Neuronal stem cell (in vitro differentiated cells): Measurements from ENCODE around the gene KRTAP5-7.

ENCODE experiments used
- DNase-seq: peaks from one replicate; pipeline ENCODE4 v3.0.0-alpha.2; 2013; ENCODE audit warnings: low spot score
- H2AFZ ChIP-seq: one replicate; pipeline ENCODE4 v1.6.1; 2013; ENCODE audit warnings: mild to moderate bottlenecking, low read length, inconsistent platforms
- H2AK5ac ChIP-seq: 2 replicates; pipeline ENCODE4 v1.6.1; 2013; ENCODE audit warnings: low read depth, mild to moderate bottlenecking, inconsistent platforms, low read length, moderate library complexity, mixed read lengths
- H2BK120ac ChIP-seq: 2 replicates; pipeline ENCODE4 v1.6.1; 2013; ENCODE audit warnings: low read depth, mild to moderate bottlenecking, inconsistent platforms, low read length, moderate library complexity, mixed read lengths
- H2BK12ac ChIP-seq: one replicate; pipeline ENCODE4 v1.6.1; 2013; ENCODE audit warnings: low read length, inconsistent platforms
- H2BK15ac ChIP-seq: 2 replicates; pipeline ENCODE4 v1.6.1; 2013; ENCODE audit warnings: mild to moderate bottlenecking, low read length, inconsistent platforms, mixed read lengths
- H2BK5ac ChIP-seq: one replicate; pipeline ENCODE4 v1.6.1; 2013; ENCODE audit warnings: inconsistent platforms, mild to moderate bottlenecking, low read length, moderate library complexity
- H3K14ac ChIP-seq: one replicate; pipeline ENCODE4 v1.6.1; 2013; ENCODE audit warnings: low read length, inconsistent platforms
- H3K18ac ChIP-seq: 2 replicates; pipeline ENCODE4 v1.6.1; 2013; ENCODE audit warnings: low read length, inconsistent platforms
- H3K23ac ChIP-seq: 2 replicates; pipeline ENCODE4 v1.6.1; 2013; ENCODE audit warnings: low read depth, mild to moderate bottlenecking, mixed read lengths, low read length, inconsistent platforms; ENCODE audit not compliant: poor library complexity
- H3K27ac ChIP-seq: replicated peaks from 3 replicates; pipeline ENCODE4 v1.5.1; 2013; ENCODE audit warnings: low read length, inconsistent platforms
- H3K27me3 ChIP-seq, 3 experiments: 2 replicates each; pipeline ENCODE4 v1.6.1; 2013; ENCODE audit warnings: low read length in 3 of 3, mild to moderate bottlenecking in 2 of 3, inconsistent platforms in 1 of 3, low read depth in 1 of 3, mixed read lengths in 1 of 3, moderate library complexity in 1 of 3; ENCODE audit not compliant: control insufficient read depth in 3 of 3, insufficient read depth in 3 of 3
- H3K36me3 ChIP-seq, 2 donors: replicated peaks in 1 of 2; 2 replicates each; pipeline ENCODE4 v1.6.1; 2013; ENCODE audit warnings: low read length in 2 of 2; ENCODE audit not compliant: control insufficient read depth in 2 of 2, insufficient read depth in 2 of 2
- H3K4ac ChIP-seq: 2 replicates; pipeline ENCODE4 v1.6.1; 2013; ENCODE audit warnings: inconsistent platforms, mild to moderate bottlenecking, low read length, moderate library complexity
- H3K4me1 ChIP-seq, 2 donors: 1 replicate in 1 of 2; 2 replicates in 1 of 2; pipeline ENCODE4 v1.6.1; 2013; ENCODE audit warnings: low read length in 2 of 2, low read depth in 1 of 2; ENCODE audit not compliant: control insufficient read depth in 2 of 2, insufficient read depth in 1 of 2
- H3K4me2 ChIP-seq: one replicate; pipeline ENCODE4 v1.6.1; 2013; ENCODE audit warnings: mild to moderate bottlenecking, low read length, inconsistent platforms; ENCODE audit not compliant: insufficient read depth, poor library complexity, severe bottlenecking
- H3K4me3 ChIP-seq, 2 donors: 2 replicates each; pipeline ENCODE4 v1.5.1; 2013; ENCODE audit warnings: low read length in 2 of 2, mild to moderate bottlenecking in 2 of 2, inconsistent platforms in 1 of 2, moderate library complexity in 1 of 2
- H3K79me1 ChIP-seq: one replicate; pipeline ENCODE4 v1.6.1; 2013; ENCODE audit warnings: low read depth, mild to moderate bottlenecking, inconsistent platforms, low read length, moderate library complexity
- H3K9ac ChIP-seq: one replicate; pipeline ENCODE4 v1.6.1; 2013; ENCODE audit warnings: mild to moderate bottlenecking, low read depth, low read length, inconsistent platforms; ENCODE audit not compliant: poor library complexity
- H3K9me3 ChIP-seq, 2 donors: replicated peaks in 1 of 2; 2 replicates each; pipeline versions ENCODE3 to v1.6.1; 2013; ENCODE audit warnings: low read length in 2 of 2, mild to moderate bottlenecking in 2 of 2, inconsistent platforms in 1 of 2, low read depth in 1 of 2, mixed read lengths in 1 of 2, moderate library complexity in 1 of 2; ENCODE audit not compliant: control insufficient read depth in 2 of 2, insufficient read depth in 1 of 2
- H4K8ac ChIP-seq: one replicate; pipeline ENCODE4 v1.6.1; 2013; ENCODE audit warnings: low read depth, mild to moderate bottlenecking, inconsistent platforms, low read length, moderate library complexity
- H4K91ac ChIP-seq: one replicate; pipeline ENCODE4 v1.6.1; 2013; ENCODE audit warnings: low read length, low read depth, mild to moderate bottlenecking, inconsistent platforms; ENCODE audit not compliant: poor library complexity
- WGBS, 2 donors: extraction: QIAGEN DNeasy Blood & Tissue Kit; methylation state at CpG; one replicate each; pipeline ENCODE4 v1.1.7; 2013; ENCODE audit warnings: missing lambda C conversion rate in 2 of 2, mixed read lengths in 1 of 2; ENCODE audit not compliant: insufficient read length in 2 of 2, insufficient replicate concordance in 1 of 2; ENCODE audit errors: extremely low coverage in 2 of 2; 5-methylcytosine and 5-hydroxymethylcytosine counted together

KRTAP5-7 gene

DNA sequence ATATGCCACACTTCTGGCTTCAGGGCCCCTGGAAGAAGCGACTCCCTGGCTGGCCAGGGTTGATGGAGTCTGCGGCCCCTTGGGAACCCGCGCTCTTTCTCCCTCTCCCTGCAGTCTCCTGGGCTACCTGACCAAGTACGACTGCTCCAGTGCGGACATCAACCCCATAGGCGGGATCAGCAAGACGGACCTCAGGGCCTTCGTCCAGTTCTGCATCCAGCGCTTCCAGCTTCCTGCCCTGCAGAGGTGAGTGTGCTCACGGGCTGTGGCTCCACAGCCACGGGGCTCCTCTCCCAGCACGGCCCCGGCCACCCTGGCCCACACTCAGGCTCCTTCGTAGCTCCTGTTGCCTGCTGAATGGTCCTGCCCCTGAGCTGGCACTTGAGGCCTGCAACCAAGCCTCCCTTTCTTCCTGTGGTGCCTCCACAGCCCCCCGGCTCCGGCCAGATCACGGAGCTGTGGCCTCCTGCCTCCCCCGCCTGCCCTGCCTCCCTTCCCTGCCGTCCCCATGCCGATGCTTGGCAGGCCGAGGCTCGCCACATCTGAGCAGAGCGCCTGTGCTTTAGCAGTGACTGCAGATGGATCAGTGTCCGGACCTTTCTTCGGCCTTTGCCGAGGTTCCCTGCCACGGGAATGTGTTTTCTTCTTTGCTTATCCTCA, 36.2 kb upstream of the KRTAP5-7 start:
- DNase-seq, result no peak
- Histone ChIP-seq H2BK5ac (no peak overlapping the region), H3K23ac (peak overlapping the region; percentile 87), H2AK5ac (no peak overlapping the region), H3K27me3 (no peaks in the 10 kb centered on the region), H3K4me3 (no peak overlapping the region), H3K9ac (no peak overlapping the region), H3K4me1 (peaks cover 4 to 10% of the 10 kb centered on the region in 2 donors), H4K91ac (no peak overlapping the region), H3K27ac (no peak overlapping the region), H3K9me3 (peaks cover 0 to 3% of the 10 kb centered on the region in 2 donors), H3K79me1 (peaks cover 4% of the 10 kb centered on the region), H3K4me2 (no peak overlapping the region), H2AFZ (no peak overlapping the region), H3K14ac (no peak overlapping the region), H2BK120ac (no peak overlapping the region), H4K8ac (no peak overlapping the region), H3K18ac (no peak overlapping the region), H3K36me3 (peaks cover 17 to 57% of the 10 kb centered on the region in 2 donors), H2BK15ac (no peak overlapping the region), H2BK12ac (no peak overlapping the region), H3K4ac (no peak overlapping the region)
- WGBS, 2 donors, result no CpG with 5 or more reads among the region's 28 CpGs

- WGBS, 2 donors, result no CpG with 5 or more reads among the region's 19 CpGs
Measured at GRCh38 chr11:71491531-71491930, 35.5 kb upstream of the KRTAP5-7 start.

GRCh38 chr11:71491940-71492339, 35.1 kb upstream of the KRTAP5-7 start:
- Histone ChIP-seq H3K36me3 (peaks cover 14 to 60% of the 10 kb centered on the region in 2 donors), H3K18ac (no peak overlapping the region), H3K4me2 (no peak overlapping the region), H2BK12ac (no peak overlapping the region), H2AFZ (no peak overlapping the region), H3K9me3 (peaks cover 0 to 9% of the 10 kb centered on the region in 2 donors), H3K23ac (peak overlapping the region; percentile 87), H3K14ac (no peak overlapping the region), H4K8ac (no peak overlapping the region), H3K4me1 (peaks cover 4 to 10% of the 10 kb centered on the region in 2 donors), H2BK15ac (no peak overlapping the region), H3K27ac (no peak overlapping the region), H3K27me3 (no peaks in the 10 kb centered on the region), H2AK5ac (no peak overlapping the region), H2BK5ac (no peak overlapping the region), H4K91ac (no peak overlapping the region), H3K79me1 (peaks cover 4% of the 10 kb centered on the region), H3K4me3 (no peak overlapping the region), H2BK120ac (no peak overlapping the region), H3K4ac (no peak overlapping the region), H3K9ac (peak overlapping the region; percentile 39)
- no peak for DNase-seq
- WGBS, 2 donors, result no CpG with 5 or more reads among the region's 9 CpGs

More at GRCh38 chr11:71491531-71491930, 35.5 kb upstream of the KRTAP5-7 start:
- Histone ChIP-seq H3K9ac (peak overlapping the region; percentile 39), H2BK15ac (no peak overlapping the region), H2BK12ac (no peak overlapping the region), H3K79me1 (peaks cover 4% of the 10 kb centered on the region), H3K4me3 (no peak overlapping the region), H3K27me3 (no peaks in the 10 kb centered on the region), H2AFZ (no peak overlapping the region), H4K8ac (no peak overlapping the region), H3K9me3 (peaks cover 0 to 8% of the 10 kb centered on the region in 2 donors), H3K4ac (no peak overlapping the region), H3K4me1 (peaks cover 4 to 10% of the 10 kb centered on the region in 2 donors), H3K36me3 (peaks cover 14 to 57% of the 10 kb centered on the region in 2 donors), H2BK120ac (no peak overlapping the region), H2AK5ac (no peak overlapping the region), H3K18ac (no peak overlapping the region), H3K14ac (no peak overlapping the region), H2BK5ac (no peak overlapping the region), H3K27ac (no peak overlapping the region), H3K4me2 (no peak overlapping the region), H4K91ac (no peak overlapping the region), H3K23ac (peak overlapping the region; percentile 87)
- no peak for DNase-seq

- Histone ChIP-seq H3K27me3 (no peaks in the 10 kb centered on the region), H3K4me3 (no peak overlapping the region), H4K8ac (no peak overlapping the region), H4K91ac (no peak overlapping the region), H2BK15ac (no peak overlapping the region), H2BK12ac (no peak overlapping the region), H3K36me3 (peaks cover 22 to 86% of the 10 kb centered on the region in 2 donors), H3K18ac (peak overlapping the region; percentile 41), H2BK5ac (no peak overlapping the region), H3K4me2 (no peak overlapping the region), H3K9me3 (peaks cover 0 to 7% of the 10 kb centered on the region in 2 donors), H3K4me1 (no peaks in the 10 kb centered on the region), H3K27ac (no peak overlapping the region), H2BK120ac (no peak overlapping the region), H3K14ac (no peak overlapping the region), H2AK5ac (no peak overlapping the region), H3K4ac (no peak overlapping the region), H3K79me1 (peaks cover 4% of the 10 kb centered on the region), H3K9ac (no peak overlapping the region), H2AFZ (no peak overlapping the region), H3K23ac (no peak overlapping the region)
- no CpG with 5 or more reads among the region's 20 CpGs for WGBS, 2 donors
- no peak for DNase-seq
Measured at GRCh38 chr11:71495286-71496230, 31.5 kb upstream of the KRTAP5-7 start.
